HG02884 (cell line): ENCODE measurements around the gene VWA2.

Experiments used
- ATAC-seq: cut with Tn5 transposase; IDR thresholded peaks from one replicate; pipeline ENCODE4 v1.9.1; 2021; ENCODE audit warnings: mild to moderate bottlenecking, moderate library complexity; ENCODE audit not compliant: unreplicated experiment

Gene VWA2

DNA sequence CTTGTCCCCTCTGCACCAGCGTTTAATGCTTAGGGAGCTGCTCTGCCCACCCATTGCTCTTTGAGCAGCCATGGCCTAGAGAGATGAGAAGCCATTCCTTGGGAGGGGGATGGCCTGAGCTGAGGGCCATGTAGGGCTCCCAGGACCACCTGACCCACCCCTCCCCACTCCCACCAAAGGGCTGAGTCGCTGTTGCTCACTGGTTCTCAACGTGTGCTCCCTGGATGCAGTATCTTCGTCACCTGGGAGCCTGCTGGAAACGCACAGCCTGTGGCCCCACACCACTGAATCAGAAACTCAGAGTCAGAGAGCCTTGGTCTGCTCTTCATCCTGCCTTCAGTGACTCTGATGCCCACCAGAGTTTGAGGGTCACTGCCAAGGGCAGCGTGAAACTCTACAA, 37.0 kb downstream of the VWA2 start:
- no peak for ATAC-seq

DNA sequence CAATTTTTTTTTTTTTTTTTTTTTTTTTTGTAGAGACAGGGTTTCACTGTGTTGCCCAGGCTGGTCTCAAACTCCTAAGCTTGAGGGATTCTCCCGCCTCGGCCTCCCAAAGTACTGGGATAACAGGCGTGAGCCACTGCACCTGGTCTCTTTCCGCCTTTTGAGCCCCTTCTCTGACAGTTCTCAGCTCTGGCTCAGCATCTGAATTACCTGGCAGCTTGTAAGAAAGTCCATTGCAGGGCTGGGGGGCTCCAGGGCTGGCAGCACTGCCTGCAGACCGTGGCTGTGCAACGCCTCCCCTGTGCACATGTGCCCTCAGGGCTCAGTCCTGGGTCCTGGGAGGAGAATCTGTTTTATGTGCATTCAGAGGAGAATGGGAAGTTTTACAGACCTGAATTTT, 37.6 kb downstream of the VWA2 start:
- ATAC-seq = no peak

DNA sequence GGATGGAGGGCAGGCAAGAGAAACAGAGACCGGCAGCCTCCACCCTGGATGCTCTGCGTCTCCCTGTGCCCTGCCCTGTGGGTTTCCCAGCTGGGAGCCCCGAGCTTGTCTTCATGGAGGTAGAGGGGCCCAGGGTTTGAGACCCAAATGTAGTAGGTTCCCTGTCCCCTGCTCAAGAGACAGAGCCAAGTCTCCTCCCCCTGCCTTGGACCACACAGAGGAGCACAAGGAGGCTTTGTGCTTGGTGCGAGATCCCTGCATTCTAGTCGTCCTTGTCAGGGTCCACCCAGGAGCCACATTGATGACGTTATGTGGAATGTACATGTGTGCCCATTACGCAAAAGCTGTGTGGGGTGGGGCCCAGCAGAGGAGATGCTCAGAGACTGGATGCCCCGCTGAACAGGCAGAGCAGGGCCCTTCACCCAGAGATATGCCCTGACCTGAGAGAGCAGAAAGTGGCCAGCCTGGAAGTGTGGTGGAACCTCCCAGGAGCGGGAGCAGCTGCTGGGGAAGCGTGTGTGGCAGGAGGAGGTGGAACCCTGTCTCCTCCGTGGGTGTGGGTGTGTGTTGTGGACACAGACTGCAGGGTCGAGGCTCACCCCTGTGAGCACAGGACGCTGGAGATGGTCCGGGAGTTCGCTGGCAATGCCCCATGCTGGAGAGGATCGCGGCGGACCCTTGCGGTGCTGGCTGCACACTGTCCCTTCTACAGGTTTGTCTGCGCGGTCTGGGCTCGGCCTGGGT, 39.3 kb downstream of the VWA2 start:
- ATAC-seq = no peak

DNA sequence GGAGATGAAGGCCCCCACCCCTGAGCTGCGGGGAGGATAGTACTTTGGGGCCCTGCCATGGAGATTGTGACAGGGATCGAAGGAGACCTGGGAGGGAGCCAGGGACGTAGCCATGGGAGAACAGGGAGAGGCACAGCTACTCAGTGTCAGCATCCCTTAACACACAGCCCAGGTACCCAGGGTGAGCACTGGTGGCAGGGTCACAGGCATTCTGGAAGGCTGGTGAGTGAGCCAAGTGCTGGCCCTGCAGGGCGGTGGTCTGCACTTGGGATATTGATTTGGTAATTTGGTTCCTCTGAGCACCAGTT, 39.8 kb downstream of the VWA2 start:
- no peak for ATAC-seq

DNA sequence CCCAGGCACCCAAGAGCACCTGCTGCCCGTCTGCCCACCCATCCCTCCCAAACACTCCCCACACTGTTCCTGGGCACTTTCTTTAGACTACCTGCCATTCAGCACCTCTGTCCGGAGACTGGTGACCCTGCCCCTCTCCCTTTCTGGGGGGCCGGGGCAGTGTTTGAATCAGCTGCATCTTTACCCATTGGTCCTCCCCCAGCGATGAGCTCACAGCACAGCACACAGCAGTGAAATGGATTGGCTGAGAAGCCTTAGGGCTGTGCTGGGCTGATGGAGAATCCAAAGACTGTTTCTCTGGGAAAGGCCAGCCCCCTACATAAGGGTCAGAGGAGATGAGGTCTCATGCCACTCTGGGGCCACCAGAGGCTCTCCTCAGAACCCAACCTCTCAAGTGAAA, 40.2 kb downstream of the VWA2 start:
- no peak for ATAC-seq

DNA sequence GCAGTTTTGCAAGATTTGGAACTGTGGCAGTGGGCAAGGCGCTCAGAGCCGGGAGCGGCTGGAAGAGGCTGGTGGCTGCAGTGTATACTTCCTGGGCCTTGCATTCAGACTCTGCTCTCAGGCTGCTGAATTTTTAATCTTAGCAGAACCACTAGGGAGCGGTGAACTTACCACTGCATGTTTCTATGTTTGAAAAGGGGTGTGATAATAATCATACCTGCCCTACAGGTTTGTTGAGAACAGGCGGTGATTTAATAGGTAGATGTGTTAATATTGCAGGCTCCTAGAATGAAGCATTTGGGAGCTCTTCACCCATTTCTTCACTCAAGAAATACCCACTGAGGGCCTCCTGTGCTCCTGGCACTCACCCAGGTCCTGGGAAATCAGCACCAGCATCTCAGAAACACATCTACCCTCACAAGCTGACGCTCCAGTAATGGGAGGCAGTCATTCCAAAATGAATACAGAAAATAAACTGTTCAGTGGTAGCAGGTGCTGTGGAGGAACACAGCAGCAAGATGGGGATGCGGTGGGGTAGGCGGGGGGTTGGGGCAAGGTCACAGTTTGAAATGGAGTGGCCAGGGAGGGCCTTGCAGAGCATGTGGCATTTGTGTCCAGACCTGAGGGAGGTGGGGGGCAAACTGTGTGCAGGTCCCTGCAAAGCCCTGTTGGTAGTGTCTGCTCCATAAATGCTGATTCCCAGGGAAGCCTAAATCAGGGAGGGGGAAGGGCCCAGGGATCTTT, 41.0 kb downstream of the VWA2 start:
- ATAC-seq = no peak

DNA sequence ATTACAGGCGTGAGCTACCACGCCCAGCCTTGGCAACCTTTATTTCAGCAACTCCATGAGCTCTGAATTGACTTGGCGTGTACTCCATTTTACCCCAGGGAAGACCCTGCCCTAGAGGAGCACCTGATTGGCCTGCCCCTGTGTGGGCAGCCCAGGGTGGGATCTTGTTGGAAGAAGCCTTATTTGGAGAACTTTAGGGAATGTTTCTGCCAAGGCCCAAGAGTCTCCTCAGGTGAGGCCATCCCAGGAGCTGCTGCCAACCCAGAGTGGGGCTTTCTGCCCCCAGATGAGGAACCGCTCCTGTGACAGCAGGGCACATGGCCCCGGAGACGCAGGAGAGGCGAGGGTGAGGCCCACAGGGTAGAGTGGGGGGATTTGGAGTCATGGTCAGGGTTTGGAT, 42.0 kb downstream of the VWA2 start:
- ATAC-seq = no peak

DNA sequence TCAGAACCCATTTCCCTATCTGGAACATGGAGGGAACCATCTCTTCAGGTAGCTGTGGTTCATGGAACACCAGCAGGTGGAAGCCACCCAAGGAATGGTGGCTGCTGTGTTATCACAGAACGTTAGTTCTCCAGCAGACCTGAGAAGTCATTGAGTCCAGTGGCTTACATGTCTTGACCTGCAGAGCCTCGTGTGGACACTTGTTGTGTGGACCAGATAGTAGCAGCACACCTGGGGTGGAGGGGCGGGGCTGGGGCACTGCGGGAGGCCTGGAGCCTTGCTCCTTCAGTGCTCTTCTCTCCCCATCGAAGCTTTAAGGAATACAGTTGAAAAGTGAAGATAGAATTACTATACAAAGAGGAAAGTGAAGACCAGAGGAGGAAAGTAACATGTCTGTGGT, 42.4 kb downstream of the VWA2 start:
- ATAC-seq = no peak

DNA sequence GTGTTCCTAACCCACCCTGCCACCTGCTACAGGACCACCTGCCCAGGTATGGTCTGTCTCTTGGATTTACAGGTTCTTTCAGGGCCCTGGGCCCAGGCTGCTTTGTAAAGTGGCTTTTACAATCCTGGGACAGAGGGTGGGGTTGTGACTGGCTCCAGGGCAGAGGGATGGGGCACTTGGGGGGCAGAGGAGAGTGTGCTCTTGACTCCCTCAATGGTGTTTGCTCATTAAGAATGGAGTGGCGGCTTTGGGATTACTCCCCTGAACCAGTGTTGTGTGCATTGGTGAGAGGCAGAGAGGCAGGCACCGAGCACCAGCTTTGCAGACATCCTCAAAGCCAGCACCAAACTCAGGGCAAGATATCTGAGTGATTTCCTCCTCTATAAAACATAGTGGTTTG, 43.5 kb downstream of the VWA2 start:
- ATAC-seq = no peak

DNA sequence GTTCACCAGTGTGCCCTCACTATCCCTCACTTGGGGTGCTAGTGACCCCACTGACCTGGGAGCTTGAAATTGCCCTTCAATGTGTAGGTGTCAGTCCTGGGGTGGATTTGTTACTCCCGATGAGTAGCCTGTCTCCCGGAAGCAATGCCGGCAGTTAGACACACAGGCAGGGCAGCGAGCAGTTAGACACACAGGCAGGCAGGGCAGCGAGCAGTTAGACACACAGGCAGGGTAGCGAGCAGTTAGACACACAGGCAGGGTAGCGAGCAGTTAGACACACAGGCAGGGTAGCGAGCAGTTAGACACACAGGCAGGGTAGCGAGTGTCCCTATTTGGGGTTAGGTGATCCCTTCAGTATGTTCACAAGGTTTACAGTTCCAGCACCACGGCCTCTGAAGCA, 44.0 kb downstream of the VWA2 start:
- no peak for ATAC-seq

DNA sequence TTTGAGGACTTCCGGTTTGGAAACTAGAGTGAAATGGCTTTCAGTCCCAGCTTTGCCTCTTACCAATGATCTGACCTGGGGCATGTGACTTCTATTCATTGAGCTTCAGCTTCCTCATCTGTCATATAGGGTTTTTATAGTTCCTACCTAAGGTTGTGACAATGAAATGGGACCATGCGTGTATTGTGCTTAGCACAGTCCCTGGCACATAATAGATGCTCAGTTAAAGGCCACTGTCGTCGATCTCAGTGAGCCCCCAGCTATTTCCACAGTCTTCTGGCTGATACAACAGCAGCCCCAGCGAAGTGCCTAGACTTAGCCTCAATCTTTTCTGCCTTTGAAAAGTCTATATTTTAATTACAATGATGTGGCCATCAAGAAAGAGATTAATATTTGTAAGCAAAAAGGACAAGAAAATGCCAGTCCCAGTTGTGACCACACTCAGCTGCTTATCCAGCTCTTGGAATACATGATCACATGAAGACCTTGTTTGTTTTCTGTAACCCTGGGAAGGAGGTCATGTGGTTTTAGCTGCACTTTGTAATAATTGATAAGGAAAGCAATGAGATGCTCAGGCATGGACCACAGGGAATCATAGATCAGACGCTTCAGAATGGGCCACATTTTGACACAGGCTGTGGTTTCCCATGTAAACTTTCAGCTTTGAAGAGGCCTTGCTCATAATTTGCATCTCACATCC, 44.6 kb downstream of the VWA2 start:
- no peak for ATAC-seq

DNA sequence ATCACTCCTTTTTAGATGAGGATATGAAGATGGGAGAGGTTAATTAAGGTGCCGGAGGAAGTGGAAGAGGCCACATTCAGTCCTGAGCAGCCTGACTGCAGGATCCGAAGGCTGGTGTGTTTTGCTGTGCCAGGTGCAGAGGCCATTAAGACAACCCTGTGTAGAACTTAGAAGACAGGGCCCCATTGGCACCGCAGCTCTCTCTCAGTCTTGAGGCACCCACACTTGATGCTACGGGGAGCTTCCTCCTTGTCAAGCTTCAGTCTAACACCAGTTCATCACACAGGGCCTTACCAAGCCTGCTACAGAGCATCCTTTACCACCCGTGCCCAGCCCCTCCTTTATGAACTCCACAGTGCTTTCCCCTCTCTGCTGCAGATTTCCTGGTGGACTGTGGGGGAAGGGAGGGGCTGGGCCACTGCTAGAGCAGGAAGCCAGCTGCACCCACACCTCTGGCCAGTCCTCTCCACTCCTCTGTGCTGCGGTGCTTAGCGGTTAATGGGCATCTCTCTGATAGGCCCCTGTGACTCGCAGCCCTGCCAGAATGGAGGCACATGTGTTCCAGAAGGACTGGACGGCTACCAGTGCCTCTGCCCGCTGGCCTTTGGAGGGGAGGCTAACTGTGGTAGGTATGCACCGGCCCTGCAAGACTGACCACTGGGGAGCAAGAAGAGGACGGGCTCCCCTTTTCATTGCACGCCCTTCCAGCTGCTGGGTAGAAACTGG, 45.5 kb downstream of the VWA2 start:
- no peak for ATAC-seq

DNA sequence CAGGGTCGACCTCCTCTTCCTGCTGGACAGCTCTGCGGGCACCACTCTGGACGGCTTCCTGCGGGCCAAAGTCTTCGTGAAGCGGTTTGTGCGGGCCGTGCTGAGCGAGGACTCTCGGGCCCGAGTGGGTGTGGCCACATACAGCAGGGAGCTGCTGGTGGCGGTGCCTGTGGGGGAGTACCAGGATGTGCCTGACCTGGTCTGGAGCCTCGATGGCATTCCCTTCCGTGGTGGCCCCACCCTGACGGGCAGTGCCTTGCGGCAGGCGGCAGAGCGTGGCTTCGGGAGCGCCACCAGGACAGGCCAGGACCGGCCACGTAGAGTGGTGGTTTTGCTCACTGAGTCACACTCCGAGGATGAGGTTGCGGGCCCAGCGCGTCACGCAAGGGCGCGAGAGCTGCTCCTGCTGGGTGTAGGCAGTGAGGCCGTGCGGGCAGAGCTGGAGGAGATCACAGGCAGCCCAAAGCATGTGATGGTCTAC, 46.9 kb downstream of the VWA2 start:
- ATAC-seq = no peak

DNA sequence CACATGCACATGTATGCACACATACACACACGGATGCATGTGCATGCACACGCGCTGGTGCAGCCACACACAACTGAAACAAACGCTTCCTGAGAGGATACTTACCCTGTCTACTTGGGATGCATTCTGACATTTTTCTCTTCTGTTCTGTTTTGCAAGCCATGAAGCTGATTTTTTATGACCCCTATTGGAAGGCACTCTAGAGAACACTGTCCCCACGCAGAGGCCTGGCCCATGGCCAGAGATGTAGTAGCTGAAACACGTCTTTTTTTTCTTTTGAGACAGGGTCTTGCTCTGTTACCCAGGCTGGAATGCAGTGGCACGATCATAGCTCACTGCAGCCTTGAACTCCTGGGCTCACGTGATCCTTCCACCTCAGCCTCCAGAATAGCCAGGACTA, 47.9 kb downstream of the VWA2 start:
- no peak for ATAC-seq

DNA sequence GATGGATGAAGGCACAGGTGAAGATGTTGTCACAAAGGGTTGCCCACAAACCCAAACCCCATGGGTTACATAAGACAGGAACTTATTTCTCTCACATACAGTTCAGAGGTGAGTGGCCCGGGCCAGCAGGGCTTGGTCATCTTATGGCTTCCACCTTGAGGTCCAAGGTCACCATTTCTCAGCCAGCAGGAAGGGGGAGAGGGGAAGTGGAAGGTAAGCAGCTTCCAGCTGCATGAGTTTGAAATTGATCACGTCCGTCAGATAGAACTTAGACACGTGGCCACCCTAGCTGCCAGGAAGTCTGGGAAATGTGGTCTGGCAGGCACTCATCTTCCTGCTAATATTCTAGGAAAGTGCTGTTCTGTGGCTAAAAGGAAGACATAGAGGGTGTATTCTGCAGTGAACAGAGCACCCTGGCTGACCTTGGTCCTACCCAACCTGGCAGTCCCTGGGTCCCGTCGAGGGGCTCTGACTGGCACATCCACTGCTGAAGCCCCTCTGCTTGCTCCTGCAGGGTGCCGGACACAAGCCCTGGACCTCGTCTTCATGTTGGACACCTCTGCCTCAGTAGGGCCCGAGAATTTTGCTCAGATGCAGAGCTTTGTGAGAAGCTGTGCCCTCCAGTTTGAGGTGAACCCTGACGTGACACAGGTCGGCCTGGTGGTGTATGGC, 49.5 kb downstream of the VWA2 start:
- ATAC-seq = no peak

DNA sequence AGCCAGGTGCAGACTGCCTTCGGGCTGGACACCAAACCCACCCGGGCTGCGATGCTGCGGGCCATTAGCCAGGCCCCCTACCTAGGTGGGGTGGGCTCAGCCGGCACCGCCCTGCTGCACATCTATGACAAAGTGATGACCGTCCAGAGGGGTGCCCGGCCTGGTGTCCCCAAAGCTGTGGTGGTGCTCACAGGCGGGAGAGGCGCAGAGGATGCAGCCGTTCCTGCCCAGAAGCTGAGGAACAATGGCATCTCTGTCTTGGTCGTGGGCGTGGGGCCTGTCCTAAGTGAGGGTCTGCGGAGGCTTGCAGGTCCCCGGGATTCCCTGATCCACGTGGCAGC, 50.0 kb downstream of the VWA2 start:
- no peak for ATAC-seq

DNA sequence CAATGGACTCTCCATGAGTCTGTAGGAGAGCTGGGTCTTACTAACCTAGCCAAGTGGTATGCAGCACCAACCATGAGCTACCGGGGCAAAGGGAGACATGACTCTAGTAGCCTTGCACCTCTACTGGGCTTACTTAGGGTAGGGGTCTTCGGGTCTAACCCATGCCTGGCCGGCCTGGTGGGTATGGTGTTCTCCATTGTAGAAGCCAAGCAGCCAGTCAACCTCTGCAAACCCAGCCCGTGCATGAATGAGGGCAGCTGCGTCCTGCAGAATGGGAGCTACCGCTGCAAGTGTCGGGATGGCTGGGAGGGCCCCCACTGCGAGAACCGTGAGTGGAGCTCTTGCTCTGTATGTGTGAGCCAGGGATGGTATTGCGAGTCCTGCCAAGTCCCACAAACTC, 51.0 kb downstream of the VWA2 start:
- no peak for ATAC-seq

DNA sequence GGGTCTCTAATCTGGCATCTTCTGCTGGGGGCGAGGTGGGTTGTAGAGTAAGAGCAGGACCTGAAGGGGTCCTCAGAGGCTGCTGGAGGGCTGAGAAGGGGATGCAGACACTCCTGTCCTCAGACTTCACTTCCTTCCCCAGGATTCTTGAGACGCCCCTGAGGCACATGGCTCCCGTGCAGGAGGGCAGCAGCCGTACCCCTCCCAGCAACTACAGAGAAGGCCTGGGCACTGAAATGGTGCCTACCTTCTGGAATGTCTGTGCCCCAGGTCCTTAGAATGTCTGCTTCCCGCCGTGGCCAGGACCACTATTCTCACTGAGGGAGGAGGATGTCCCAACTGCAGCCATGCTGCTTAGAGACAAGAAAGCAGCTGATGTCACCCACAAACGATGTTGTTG, 52.0 kb downstream of the VWA2 start:
- no peak for ATAC-seq

DNA sequence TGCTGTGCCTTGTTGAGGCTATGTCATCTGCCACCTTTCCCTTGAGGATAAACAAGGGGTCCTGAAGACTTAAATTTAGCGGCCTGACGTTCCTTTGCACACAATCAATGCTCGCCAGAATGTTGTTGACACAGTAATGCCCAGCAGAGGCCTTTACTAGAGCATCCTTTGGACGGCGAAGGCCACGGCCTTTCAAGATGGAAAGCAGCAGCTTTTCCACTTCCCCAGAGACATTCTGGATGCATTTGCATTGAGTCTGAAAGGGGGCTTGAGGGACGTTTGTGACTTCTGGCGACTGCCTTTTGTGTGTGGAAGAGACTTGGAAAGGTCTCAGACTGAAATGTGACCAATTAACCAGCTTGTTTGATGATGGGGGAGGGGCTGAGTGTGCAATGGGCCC, 52.5 kb downstream of the VWA2 start:
- no peak for ATAC-seq

DNA sequence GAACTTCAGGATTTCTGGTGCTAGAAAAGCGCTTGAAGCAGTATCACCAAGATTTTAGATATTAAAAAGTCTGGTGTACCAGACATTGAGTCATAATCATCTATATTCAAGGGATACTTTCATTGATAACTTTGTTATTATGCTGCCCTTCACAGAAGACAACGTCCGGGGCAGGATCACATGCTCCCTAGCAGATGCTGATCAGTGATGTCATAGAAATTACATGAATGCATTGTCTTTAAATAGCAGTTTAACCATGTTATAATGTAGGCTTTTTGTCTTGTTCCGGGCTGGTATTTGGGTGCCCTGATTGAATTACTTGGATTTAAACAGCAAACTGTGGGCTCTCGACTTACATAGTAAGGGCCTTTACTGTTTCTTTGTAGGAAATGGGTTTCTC, 54.0 kb downstream of the VWA2 start:
- no peak for ATAC-seq

DNA sequence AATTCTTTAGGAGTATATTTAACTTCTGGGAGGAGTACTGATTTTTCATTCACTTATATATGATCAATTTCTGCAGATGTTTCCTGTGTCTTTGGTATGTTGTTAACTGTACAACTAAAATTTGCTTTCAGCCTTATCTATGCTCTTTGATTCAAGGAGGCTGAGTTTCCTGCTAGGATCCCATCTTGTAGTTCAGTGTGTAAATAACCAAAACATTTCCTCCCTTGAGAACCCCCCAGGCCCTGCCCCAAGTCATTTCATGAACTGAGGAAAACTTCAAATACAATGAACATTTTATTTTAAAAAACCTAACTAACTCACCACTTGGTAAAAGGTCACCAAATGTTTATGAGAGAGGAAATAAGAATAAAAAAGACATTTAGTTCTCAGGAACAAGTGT, 55.5 kb downstream of the VWA2 start:
- ATAC-seq = no peak
